HL-60/S4 treated with phorbol 12-myristate 13-acetate at 8.2 ng/mL for 4 days and 3 days (cell line): Measurements from ENCODE around the gene DDR2.
"Not testable (repeated sequence)": the region's sequence is repeated elsewhere in the genome, so short reads cannot be mapped to it uniquely, and the experiment has no call there.

ENCODE experiments used
- in situ Hi-C: fragments of 300-500 bp; cut with MboI; formaldehyde crosslinking; loops from 2 replicates; pipeline ENCODE4 v1.15.0; 2022; ENCODE audit warnings: low sequenced_read_pairs

Gene DDR2

GRCh38 chr1:162632217-162632666 lies at the start of gene DDR2:
TSS of gene DDR2 (plus strand) at chr1:162632464. CDS start at chr1:162719064, 86,600 bp downstream.
- in situ Hi-C loops = no loop called here

GRCh38 chr1:162582901-162583300 lies 49.4 kb upstream of the DDR2 start:
- in situ Hi-C loops = not testable (repeated sequence)

GRCh38 chr1:162585101-162585500 lies 47.2 kb upstream of the DDR2 start:
- in situ Hi-C loops = not testable (repeated sequence)

- in situ Hi-C loops = no loop called here
Measured at GRCh38 chr1:162587347-162587746, 44.9 kb upstream of the DDR2 start.

GRCh38 chr1:162587761-162588260 lies 44.5 kb upstream of the DDR2 start:
- in situ Hi-C loops = no loop called here

GRCh38 chr1:162590101-162590500 lies 42.2 kb upstream of the DDR2 start:
- in situ Hi-C loops = no loop called here

- in situ Hi-C loops = no loop called here
Measured at GRCh38 chr1:162590686-162591085, 41.6 kb upstream of the DDR2 start.

GRCh38 chr1:162596514-162597170 lies 35.6 kb upstream of the DDR2 start:
- in situ Hi-C loops = no loop called here

- in situ Hi-C loops = no loop called here
Measured at GRCh38 chr1:162599451-162599850, 32.8 kb upstream of the DDR2 start.

GRCh38 chr1:162603117-162603516 lies 29.1 kb upstream of the DDR2 start:
- in situ Hi-C loops = not testable (repeated sequence)

- in situ Hi-C loops = no loop called here
Measured at GRCh38 chr1:162605225-162605927, 26.9 kb upstream of the DDR2 start.

- in situ Hi-C loops = no loop called here
Measured at GRCh38 chr1:162609306-162609705, 23.0 kb upstream of the DDR2 start.

- in situ Hi-C loops = no loop called here
Measured at GRCh38 chr1:162612606-162613400, 19.5 kb upstream of the DDR2 start.

- in situ Hi-C loops = no loop called here
Measured at GRCh38 chr1:162616848-162617247, 15.4 kb upstream of the DDR2 start.

GRCh38 chr1:162617513-162617912 lies 14.8 kb upstream of the DDR2 start:
- in situ Hi-C loops = no loop called here

- in situ Hi-C loops = no loop called here
Measured at GRCh38 chr1:162619076-162619475, 13.2 kb upstream of the DDR2 start.

GRCh38 chr1:162621256-162621655 lies 11.0 kb upstream of the DDR2 start:
- in situ Hi-C loops = no loop called here

GRCh38 chr1:162625679-162626078 lies 6.6 kb upstream of the DDR2 start:
- in situ Hi-C loops = no loop called here

GRCh38 chr1:162626094-162626493 lies 6.2 kb upstream of the DDR2 start:
- in situ Hi-C loops = no loop called here

- in situ Hi-C loops = no loop called here
Measured at GRCh38 chr1:162626761-162627160, 5.5 kb upstream of the DDR2 start.

- in situ Hi-C loops = no loop called here
Measured at GRCh38 chr1:162627662-162628296, 4.5 kb upstream of the DDR2 start.
